Measurements from ENCODE around the gene MICAL2.

GRCh38 chr11:12159351-12160099 is 49.1 kb downstream of the MICAL2 start:
- no peak for TF ChIP-seq SIN3A (IDR thresholded peaks at IDR 0.05; ENCODE audit: borderline replicate concordance, insufficient read depth, low read length)
- TF ChIP-seq, protein P1, sequence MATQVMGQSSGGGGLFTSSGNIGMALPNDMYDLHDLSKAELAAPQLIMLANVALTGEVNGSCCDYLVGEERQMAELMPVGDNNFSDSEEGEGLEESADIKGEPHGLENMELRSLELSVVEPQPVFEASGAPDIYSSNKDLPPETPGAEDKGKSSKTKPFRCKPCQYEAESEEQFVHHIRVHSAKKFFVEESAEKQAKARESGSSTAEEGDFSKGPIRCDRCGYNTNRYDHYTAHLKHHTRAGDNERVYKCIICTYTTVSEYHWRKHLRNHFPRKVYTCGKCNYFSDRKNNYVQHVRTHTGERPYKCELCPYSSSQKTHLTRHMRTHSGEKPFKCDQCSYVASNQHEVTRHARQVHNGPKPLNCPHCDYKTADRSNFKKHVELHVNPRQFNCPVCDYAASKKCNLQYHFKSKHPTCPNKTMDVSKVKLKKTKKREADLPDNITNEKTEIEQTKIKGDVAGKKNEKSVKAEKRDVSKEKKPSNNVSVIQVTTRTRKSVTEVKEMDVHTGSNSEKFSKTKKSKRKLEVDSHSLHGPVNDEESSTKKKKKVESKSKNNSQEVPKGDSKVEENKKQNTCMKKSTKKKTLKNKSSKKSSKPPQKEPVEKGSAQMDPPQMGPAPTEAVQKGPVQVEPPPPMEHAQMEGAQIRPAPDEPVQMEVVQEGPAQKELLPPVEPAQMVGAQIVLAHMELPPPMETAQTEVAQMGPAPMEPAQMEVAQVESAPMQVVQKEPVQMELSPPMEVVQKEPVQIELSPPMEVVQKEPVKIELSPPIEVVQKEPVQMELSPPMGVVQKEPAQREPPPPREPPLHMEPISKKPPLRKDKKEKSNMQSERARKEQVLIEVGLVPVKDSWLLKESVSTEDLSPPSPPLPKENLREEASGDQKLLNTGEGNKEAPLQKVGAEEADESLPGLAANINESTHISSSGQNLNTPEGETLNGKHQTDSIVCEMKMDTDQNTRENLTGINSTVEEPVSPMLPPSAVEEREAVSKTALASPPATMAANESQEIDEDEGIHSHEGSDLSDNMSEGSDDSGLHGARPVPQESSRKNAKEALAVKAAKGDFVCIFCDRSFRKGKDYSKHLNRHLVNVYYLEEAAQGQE (IDR thresholded peaks at IDR 0.05; ENCODE audit: insufficient read depth in 1 of 2, low read depth in 2 of 2, low read length in 2 of 2) = no peak

Measured in PFSK-1 (cell line).